Small intestine (tissue), 7 donors: ENCODE results near the gene SYNJ1. TPM values are rescaled to one million over a fixed set of nuclear protein-coding genes. Genes with fewer than 3 reads are reported as not detected.
"Not testable (repeated sequence)": the region's sequence is repeated elsewhere in the genome, so short reads cannot be mapped to it uniquely, and the experiment has no call there.

Experiments used
- DNase-seq, 2 donors: peaks; one replicate each; pipeline versions ENCODE4 v3.0.0 to v3.0.0-alpha.2; 2013
- FAIRE-seq: peaks from 2 replicates; lab custom pipeline; 2012; peaks lifted over from hg19 to GRCh38; lab: Jason Lieb, UNC
- H3K27ac ChIP-seq, 3 donors: one replicate each; pipeline ENCODE4 v1.5.1; 2013; ENCODE audit warnings: low read length in 2 of 3, mild to moderate bottlenecking in 2 of 3, control low read depth in 1 of 3, inconsistent platforms in 1 of 3, low read depth in 1 of 3, moderate library complexity in 1 of 3
- H3K27me3 ChIP-seq, 3 donors: one replicate each; pipeline ENCODE4 v1.6.1; 2013; ENCODE audit warnings: low read length in 3 of 3, inconsistent platforms in 1 of 3; ENCODE audit not compliant: control insufficient read depth in 3 of 3, insufficient read depth in 3 of 3
- H3K36me3 ChIP-seq, 3 donors: one replicate each; pipeline ENCODE4 v1.6.1; 2013; ENCODE audit warnings: low read length in 3 of 3, inconsistent platforms in 1 of 3, low read depth in 1 of 3, mild to moderate bottlenecking in 1 of 3, moderate library complexity in 1 of 3; ENCODE audit not compliant: control insufficient read depth in 3 of 3, insufficient read depth in 2 of 3
- H3K4me1 ChIP-seq, 3 donors: one replicate each; pipeline ENCODE4 v1.6.1; 2013; ENCODE audit warnings: low read length in 2 of 3, inconsistent platforms in 1 of 3, low read depth in 1 of 3, mild to moderate bottlenecking in 1 of 3, moderate library complexity in 1 of 3; ENCODE audit not compliant: control insufficient read depth in 3 of 3, insufficient read depth in 2 of 3
- H3K4me3 ChIP-seq, 3 donors: one replicate each; pipeline ENCODE4 v1.5.1; 2013; ENCODE audit warnings: low read length in 3 of 3, control low read depth in 1 of 3, inconsistent platforms in 1 of 3, low read depth in 1 of 3, mild to moderate bottlenecking in 1 of 3, moderate library complexity in 1 of 3
- H3K9me3 ChIP-seq, 2 donors: one replicate each; pipeline ENCODE4 v1.6.1; 2013; ENCODE audit warnings: low read depth in 1 of 2, low read length in 1 of 2; ENCODE audit not compliant: control insufficient read depth in 2 of 2, insufficient read depth in 1 of 2
- WGBS, 3 donors: extraction: QIAGEN DNeasy Blood & Tissue Kit; methylation state at CpG; one replicate each; pipeline ENCODE4 v1.1.7; 2013; 5-methylcytosine and 5-hydroxymethylcytosine counted together
- polyA plus RNA-seq, 4 donors: library from polyadenylated mRNA; stranded (reverse) in 3 of 4; unstranded in 1 of 4; fragments of 200-250 nt in 3 of 4; fragments of 120-200 nt in 1 of 4; gene quantifications; one replicate each; pipeline versions ENCODE4 v1.2.1 to v1.2.3, GENCODE V29; 2013
- donor health status: healthy with polysubstance abuse.
- donor health status: control.
- donor health status: control.
- donor health status: Bipolar disorder and iron deficiency.
- donor health status: healthy.

Gene SYNJ1
- polyA plus RNA-seq, 4 donors = 4.6 to 10.2 (median 6.6) TPM

DNA sequence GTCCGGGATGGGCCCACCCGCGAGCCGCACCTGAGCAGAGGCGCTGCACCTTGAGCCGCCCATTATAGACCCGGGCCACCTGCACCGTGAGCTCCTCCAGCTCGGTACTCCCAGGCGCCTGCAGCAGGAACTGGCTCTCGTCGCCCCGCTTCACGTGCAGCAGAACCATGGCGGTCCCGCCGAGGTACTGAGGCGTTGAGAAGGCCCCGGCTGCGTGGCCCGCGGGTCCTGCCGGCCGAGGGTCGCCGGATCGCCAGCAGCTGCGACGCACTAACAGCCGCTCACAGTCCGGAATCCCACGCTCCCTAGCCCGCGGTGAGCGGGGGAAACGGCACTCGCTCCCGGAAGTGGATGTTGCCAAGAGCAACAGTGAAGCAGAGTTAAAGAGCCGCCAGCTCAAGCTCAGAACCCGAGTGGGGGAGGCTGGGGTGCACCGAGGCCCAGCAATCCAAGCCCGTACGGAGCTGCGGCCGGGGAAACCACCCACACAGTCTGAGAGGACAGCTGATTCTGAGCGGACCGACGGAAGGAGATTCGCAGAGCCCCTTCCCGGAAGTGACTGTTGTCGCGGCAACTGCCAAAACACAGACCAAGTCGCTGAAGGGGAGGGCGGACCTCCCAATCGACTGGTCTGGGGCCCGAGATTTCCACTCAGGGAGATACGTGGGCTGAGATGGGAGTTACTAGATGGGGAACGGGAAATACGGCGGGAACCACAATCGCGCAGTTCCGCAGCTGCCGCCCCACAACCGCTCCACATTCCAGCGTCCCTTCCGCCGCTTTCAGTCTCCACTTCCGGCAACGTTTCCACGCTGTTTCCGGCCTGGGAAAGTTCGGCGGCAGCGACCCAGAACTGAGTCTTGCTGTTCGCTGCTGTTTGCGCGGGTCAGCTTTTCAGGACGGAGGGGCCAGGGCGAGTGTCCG lies 115.5 kb downstream of the SYNJ1 start, which contains the start of gene CFAP298:
CFAP298 (minus strand) TSS at position 303 of the 924 bp plus-strand sequence; CDS start at position 169, 134 bp downstream.
- 0% methylated on average over 81 of the region's 81 CpGs for WGBS, 3 donors
- Histone ChIP-seq H3K27me3 (peaks cover 0 to 2% (median 0%) of the 10 kb centered on the region in 3 donors), H3K27ac (peak within 1 kb of the TSS; percentile 56 to 92 (median 92)), H3K4me3 (peak within 1 kb of the TSS; percentile 71 to 98 (median 90)), H3K4me1 (no peaks in the 10 kb centered on the region), H3K36me3 (peaks cover 0 to 8% (median 4%) of the 10 kb centered on the region in 3 donors), H3K9me3 (no peaks in the 10 kb centered on the region)
- FAIRE-seq = no peak
- peak; percentile 83 to 97 for DNase-seq

DNA sequence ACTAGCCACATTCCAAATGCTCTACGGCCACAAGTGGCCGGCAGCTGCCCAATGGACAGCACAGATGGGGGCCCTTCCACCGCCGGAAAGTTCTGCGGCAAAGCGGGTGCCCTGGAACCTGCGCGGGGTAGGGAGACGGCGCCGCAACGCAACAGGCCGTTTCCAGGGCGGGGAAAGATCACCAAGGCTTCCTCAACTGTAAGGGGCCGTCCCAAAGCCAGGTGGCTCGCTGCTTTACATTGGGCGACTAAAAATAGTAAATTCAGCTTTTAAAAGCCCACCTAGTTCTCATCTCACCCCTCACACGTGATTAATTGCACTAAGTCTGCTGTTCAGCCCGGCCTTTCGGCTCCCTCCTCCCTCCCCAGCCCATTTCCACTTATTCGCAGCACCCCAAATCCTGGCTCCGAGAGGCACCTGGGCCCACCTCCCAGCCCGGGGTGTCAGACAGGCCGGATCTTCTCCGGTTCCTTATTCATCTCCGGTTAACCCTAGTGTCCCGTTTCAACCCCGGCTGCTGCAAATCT lies 116.3 kb downstream of the SYNJ1 start:
- H3K27ac ChIP-seq = peak overlapping the region; percentile 56 to 92 (median 92)
- peaks cover 0 to 11% (median 4%) of the 10 kb centered on the region in 3 donors for H3K36me3 ChIP-seq
- no peaks in the 10 kb centered on the region for H3K9me3 ChIP-seq
- H3K4me1 ChIP-seq = no peaks in the 10 kb centered on the region
- no peak for FAIRE-seq
- 0% methylated on average over 28 of the region's 28 CpGs for WGBS, 3 donors
- H3K27me3 ChIP-seq = peaks cover 0 to 2% (median 0%) of the 10 kb centered on the region in 3 donors
- peak; percentile 24 to 53 for DNase-seq
- H3K4me3 ChIP-seq = peak overlapping the region; percentile 71 to 98 (median 90)

DNA sequence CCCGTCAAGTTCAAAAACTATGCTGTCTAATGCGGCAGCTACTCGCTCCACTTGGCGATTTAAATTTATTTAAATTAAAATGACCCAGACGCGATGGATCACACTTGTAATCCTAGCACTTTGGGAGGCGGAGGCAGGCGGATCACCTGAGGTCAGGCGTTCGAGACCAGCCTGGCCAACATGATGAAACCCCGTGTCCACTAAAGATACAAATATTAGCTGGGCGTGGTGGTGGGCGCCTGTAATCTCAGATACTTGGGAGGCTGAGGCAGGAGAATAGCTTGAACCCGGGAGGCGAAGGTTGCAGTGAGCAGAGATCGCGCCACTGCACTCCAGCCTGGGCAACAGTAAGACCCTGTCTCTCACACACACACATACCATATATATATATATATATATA lies 116.9 kb downstream of the SYNJ1 start:
- H3K4me1 ChIP-seq, DNase-seq, H3K27ac ChIP-seq, H3K27me3 ChIP-seq, FAIRE-seq, H3K9me3 ChIP-seq: not testable (repeated sequence)
- H3K4me3 ChIP-seq = peak overlapping the region in 1 of 3 donors; percentile 71
- H3K36me3 ChIP-seq = peaks cover 0 to 15% (median 4%) of the 10 kb centered on the region in 3 donors
- WGBS, 3 donors = 63 to 73% (median 64%) methylated on average over 17 of the region's 17 CpGs

- Histone ChIP-seq H3K27me3 (peaks cover 0 to 2% (median 0%) of the 10 kb centered on the region in 3 donors), H3K27ac (no peak overlapping the region), H3K36me3 (peaks cover 6 to 32% (median 6%) of the 10 kb centered on the region in 3 donors), H3K4me3 (no peak overlapping the region), H3K4me1 (no peaks in the 10 kb centered on the region), H3K9me3 (no peaks in the 10 kb centered on the region)
- 92 to 95% (median 93%) methylated on average over 5 of the region's 5 CpGs for WGBS, 3 donors
- FAIRE-seq = no peak
- DNase-seq = no peak
These were observed 119.0 kb downstream of the SYNJ1 start for GRCh38 chr21:32608851-32609250.

DNA sequence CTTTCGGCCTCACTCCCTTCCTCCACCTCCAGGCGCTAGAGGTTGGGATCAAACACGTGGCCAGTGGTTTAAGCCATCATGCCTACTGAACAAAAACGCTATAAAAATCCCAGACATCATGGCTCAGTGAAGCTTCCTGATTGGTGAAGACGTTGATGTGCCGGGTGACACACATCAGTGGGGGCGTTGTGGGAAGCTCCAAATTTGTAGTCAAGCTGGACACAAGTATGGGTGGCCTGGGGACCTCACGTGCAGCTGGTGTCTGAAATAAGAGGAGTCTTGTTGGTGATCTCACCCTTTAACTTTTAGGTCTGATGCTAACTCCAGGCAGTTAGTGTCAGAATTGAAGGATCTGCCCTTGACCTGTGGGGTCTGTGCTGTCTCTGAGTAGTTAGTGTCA lies 122.3 kb downstream of the SYNJ1 start:
- peaks cover 9 to 55% (median 18%) of the 10 kb centered on the region in 3 donors for H3K36me3 ChIP-seq
- no peaks in the 10 kb centered on the region for H3K9me3 ChIP-seq
- 88 to 91% (median 90%) methylated on average over 8 of the region's 8 CpGs for WGBS, 3 donors
- DNase-seq (no peak), FAIRE-seq (no peak)
- H3K27me3 ChIP-seq = no peaks in the 10 kb centered on the region
- no peak overlapping the region for H3K27ac ChIP-seq
- H3K4me1 ChIP-seq = no peaks in the 10 kb centered on the region
- H3K4me3 ChIP-seq = no peak overlapping the region

DNA sequence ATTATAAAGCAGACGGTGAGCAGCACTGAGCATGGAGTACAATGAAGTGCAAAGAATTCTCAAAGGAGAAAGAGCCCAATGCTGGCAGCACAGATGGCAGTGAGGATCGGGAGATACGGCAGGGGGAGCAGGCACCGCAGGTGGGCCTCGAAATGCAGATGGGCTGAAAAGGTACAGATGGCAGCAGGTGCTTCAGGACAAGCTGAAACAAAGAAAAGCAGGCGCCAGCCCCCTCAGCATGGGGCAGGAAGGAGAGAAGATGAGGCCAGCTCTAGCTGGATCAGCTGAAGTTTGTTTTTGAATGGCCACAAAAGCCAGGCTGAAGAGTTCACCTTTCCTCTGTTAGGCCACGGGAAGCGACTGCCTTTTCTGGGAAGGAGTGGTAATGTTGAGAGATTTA lies 123.3 kb downstream of the SYNJ1 start:
- Histone ChIP-seq H3K27me3 (no peaks in the 10 kb centered on the region), H3K9me3 (no peaks in the 10 kb centered on the region), H3K4me1 (no peaks in the 10 kb centered on the region), H3K27ac (no peak overlapping the region), H3K36me3 (peaks cover 9 to 54% (median 18%) of the 10 kb centered on the region in 3 donors), H3K4me3 (no peak overlapping the region)
- 86 to 96% (median 95%) methylated on average over 8 of the region's 8 CpGs for WGBS, 3 donors
- DNase-seq (no peak), FAIRE-seq (no peak)

DNA sequence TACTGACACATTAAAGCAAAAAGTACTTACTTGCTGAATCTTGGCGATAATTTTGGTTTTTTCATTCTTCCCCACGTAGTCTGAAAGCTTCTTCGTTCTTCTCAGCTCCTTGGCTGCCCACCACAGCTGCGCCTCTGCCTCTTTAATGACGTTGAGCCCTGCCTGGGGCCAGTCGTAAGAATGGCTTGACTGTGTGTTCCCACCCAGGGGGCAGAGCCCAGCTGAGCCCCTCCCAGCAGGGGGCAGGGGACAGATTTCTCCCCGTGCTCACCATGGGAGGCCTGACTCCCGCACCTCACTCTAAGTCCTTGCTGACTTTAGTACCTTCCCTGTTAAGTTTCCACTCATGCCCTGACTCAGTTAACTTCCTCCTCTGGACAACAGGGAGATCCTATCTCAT lies 124.7 kb downstream of the SYNJ1 start:
- DNase-seq = no peak
- no peaks in the 10 kb centered on the region for H3K9me3 ChIP-seq
- no peak overlapping the region for H3K27ac ChIP-seq
- no peak for FAIRE-seq
- no peak overlapping the region for H3K4me3 ChIP-seq
- no peaks in the 10 kb centered on the region for H3K4me1 ChIP-seq
- 84 to 89% (median 86%) methylated on average over 8 of the region's 8 CpGs for WGBS, 3 donors
- H3K27me3 ChIP-seq = no peaks in the 10 kb centered on the region
- H3K36me3 ChIP-seq = peaks cover 9 to 57% (median 18%) of the 10 kb centered on the region in 3 donors

DNA sequence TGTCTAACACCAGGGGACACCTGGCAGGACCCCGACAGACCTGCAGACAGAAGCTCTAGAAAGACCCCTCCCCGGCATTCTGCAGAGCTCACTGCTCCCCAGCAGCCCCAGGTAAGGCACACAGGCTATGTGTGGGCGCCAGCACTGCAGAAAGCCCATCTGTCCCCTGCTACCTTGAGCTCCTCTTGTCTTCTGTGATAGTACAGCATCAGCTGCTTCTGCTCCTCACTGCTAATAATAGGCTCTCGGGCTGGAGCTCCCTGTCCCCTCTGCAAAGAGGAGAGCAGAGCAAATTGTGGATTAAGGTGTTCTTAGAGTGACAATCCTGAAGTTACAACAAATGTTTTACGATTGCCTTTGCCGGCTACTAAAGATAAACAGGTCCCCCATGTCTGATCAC lies 125.7 kb downstream of the SYNJ1 start:
- no peak overlapping the region for H3K27ac ChIP-seq
- H3K4me3 ChIP-seq = no peak overlapping the region
- peaks cover 9 to 58% (median 15%) of the 10 kb centered on the region in 3 donors for H3K36me3 ChIP-seq
- no peaks in the 10 kb centered on the region for H3K4me1 ChIP-seq
- no peak for DNase-seq
- no peaks in the 10 kb centered on the region for H3K9me3 ChIP-seq
- WGBS, 3 donors = 93 to 97% (median 95%) methylated on average over 6 of the region's 6 CpGs
- no peaks in the 10 kb centered on the region for H3K27me3 ChIP-seq
- no peak for FAIRE-seq
